OCI-LY7 (cell line): ENCODE data around the gene SCG5. TPM values are rescaled to one million over a fixed set of nuclear protein-coding genes. Genes with fewer than 3 reads are reported as not detected.

ENCODE experiments used
- BruUV-seq: library from RNA; stranded (reverse); fragments of 400-500 nt; replicated peaks from 2 replicates; lab custom pipeline; 2021; lab: Mats Ljungman, UMichigan
- CTCF ChIA-PET: fragments of 300-600 bp; sonication (Branson Sonifier 250); formaldehyde crosslinking; loops from one replicate; lab custom pipeline; 2022; ENCODE audit warnings: antibody characterized with exemption; ENCODE audit not compliant: unreplicated experiment; lab: Charles Lee
- POLR2A ChIA-PET: fragments of 300-600 bp; sonication (Branson Sonifier 250); formaldehyde crosslinking; loops from one replicate; lab custom pipeline; 2022; ENCODE audit warnings: antibody characterized with exemption; lab: Charles Lee
- DNase-seq: peaks from one replicate; pipeline ENCODE4 v3.0.0-alpha.2; 2015; ENCODE audit warnings: low spot score
- H2AFZ ChIP-seq: fragments of 200-600 bp; sonication (generic), shearing (Covaris generic); 2 replicates; pipeline ENCODE4 v1.6.1; 2014; ENCODE audit warnings: mild to moderate bottlenecking, antibody characterized with exemption, low read length, moderate library complexity
- H3K27ac ChIP-seq: fragments of 200-600 bp; sonication (generic); 2 replicates; pipeline ENCODE4 v1.5.1; 2014; ENCODE audit warnings: mixed run types, low read depth, mild to moderate bottlenecking, moderate library complexity, low read length, inconsistent platforms; ENCODE audit not compliant: poor library complexity, severe bottlenecking
- H3K36me3 ChIP-seq: fragments of 200-600 bp; sonication (generic); 2 replicates; pipeline ENCODE4 v1.6.1; 2014; ENCODE audit warnings: mild to moderate bottlenecking, antibody characterized with exemption, low read length, moderate library complexity, mixed read lengths; ENCODE audit not compliant: insufficient read depth
- H3K4me1 ChIP-seq: fragments of 200-600 bp; sonication (generic); 2 replicates; pipeline ENCODE4 v1.5.1; 2014; ENCODE audit warnings: mild to moderate bottlenecking, low read length; ENCODE audit not compliant: insufficient read depth, poor library complexity, severe bottlenecking
- H3K4me2 ChIP-seq: fragments of 200-600 bp; sonication (generic); 2 replicates; pipeline ENCODE4 v1.6.1; 2014; ENCODE audit warnings: mild to moderate bottlenecking, low read length
- H3K4me3 ChIP-seq: fragments of 200-600 bp; sonication (generic); 2 replicates; pipeline ENCODE4 v1.5.1; 2014; ENCODE audit warnings: mild to moderate bottlenecking, low read depth, low read length; ENCODE audit not compliant: poor library complexity, severe bottlenecking
- H3K79me2 ChIP-seq: fragments of 200-600 bp; sonication (generic); 2 replicates; pipeline ENCODE4 v1.6.1; 2016; ENCODE audit warnings: low read depth, mild to moderate bottlenecking, low read length, moderate library complexity, mixed read lengths; ENCODE audit not compliant: insufficient read depth
- H3K9me2 ChIP-seq: fragments of 200-600 bp; sonication (generic); 2 replicates; pipeline ENCODE4 v1.6.1; 2016; ENCODE audit warnings: mild to moderate bottlenecking, low read length, mixed read lengths; ENCODE audit not compliant: insufficient read depth
- H3K9me3 ChIP-seq: fragments of 200-600 bp; sonication (generic); 2 replicates; pipeline ENCODE4 v1.6.1; 2014; ENCODE audit warnings: mild to moderate bottlenecking, mixed run types, low read length, mixed read lengths
- H4K20me1 ChIP-seq: fragments of 200-600 bp; sonication (generic); 2 replicates; pipeline ENCODE4 v1.6.1; 2014; ENCODE audit warnings: mild to moderate bottlenecking, antibody characterized with exemption, low read length, moderate library complexity, mixed read lengths; ENCODE audit not compliant: insufficient read depth
- CTCF ChIP-seq: fragments of 200-600 bp; sonication (generic); conservative IDR thresholded peaks from 2 replicates; pipeline ENCODE4 v1.5.1; 2014; ENCODE audit warnings: mild to moderate bottlenecking, antibody characterized with exemption, low read length, moderate library complexity, mixed read lengths
- EZH2phosphoT487 ChIP-seq: fragments of 200-600 bp; sonication (generic); IDR thresholded peaks from 2 replicates; pipeline ENCODE4 v1.6.1; 2018; ENCODE audit warnings: low read depth, borderline replicate concordance, mild to moderate bottlenecking, mixed run types, antibody characterized with exemption, low read length, moderate library complexity, mixed read lengths
- intact Hi-C: fragments of 100-400 bp; cut with micrococcal nuclease; formaldehyde crosslinking; loops from one replicate; pipeline ENCODE4 v1.10.0; 2022; ENCODE audit not compliant: unreplicated experiment
- total RNA-seq, 2 experiments: library from RNA; depleted of rRNA in 1 of 2; stranded (reverse); fragments of >200 nt in 1 of 2; shearing (Covaris generic) in 1 of 2; gene quantifications; 2 replicates each; pipeline ENCODE4 v1.2.3, GENCODE V29; 2014 to 2022

SCG5 gene
- total RNA-seq, 2 experiments from 2014 or later: 1.5 to 4.7 TPM

- no peaks in the 10 kb centered on the region for H3K9me3 ChIP-seq
- CTCF ChIA-PET: no interaction called here
- H3K4me2 ChIP-seq: no peak overlapping the region
- no peaks in the 10 kb centered on the region for H3K79me2 ChIP-seq
- POLR2A ChIA-PET: no interaction called here
- no peaks in the 10 kb centered on the region for H3K36me3 ChIP-seq
- no peak overlapping the region for H2AFZ ChIP-seq
- no peak for DNase-seq
- intact Hi-C loops: no loop called here
- H4K20me1 ChIP-seq: no peaks in the 10 kb centered on the region
- no TSS peak for BruUV-seq
- no peak overlapping the region for H3K4me3 ChIP-seq
- H3K9me2 ChIP-seq: no peaks in the 10 kb centered on the region
- no peak for TF ChIP-seq EZH2phosphoT487
- no peaks in the 10 kb centered on the region for H3K4me1 ChIP-seq
- no peak overlapping the region for H3K27ac ChIP-seq
Observed at GRCh38 chr15:32718227-32718820, 76.8 kb downstream of the SCG5 start.

DNA sequence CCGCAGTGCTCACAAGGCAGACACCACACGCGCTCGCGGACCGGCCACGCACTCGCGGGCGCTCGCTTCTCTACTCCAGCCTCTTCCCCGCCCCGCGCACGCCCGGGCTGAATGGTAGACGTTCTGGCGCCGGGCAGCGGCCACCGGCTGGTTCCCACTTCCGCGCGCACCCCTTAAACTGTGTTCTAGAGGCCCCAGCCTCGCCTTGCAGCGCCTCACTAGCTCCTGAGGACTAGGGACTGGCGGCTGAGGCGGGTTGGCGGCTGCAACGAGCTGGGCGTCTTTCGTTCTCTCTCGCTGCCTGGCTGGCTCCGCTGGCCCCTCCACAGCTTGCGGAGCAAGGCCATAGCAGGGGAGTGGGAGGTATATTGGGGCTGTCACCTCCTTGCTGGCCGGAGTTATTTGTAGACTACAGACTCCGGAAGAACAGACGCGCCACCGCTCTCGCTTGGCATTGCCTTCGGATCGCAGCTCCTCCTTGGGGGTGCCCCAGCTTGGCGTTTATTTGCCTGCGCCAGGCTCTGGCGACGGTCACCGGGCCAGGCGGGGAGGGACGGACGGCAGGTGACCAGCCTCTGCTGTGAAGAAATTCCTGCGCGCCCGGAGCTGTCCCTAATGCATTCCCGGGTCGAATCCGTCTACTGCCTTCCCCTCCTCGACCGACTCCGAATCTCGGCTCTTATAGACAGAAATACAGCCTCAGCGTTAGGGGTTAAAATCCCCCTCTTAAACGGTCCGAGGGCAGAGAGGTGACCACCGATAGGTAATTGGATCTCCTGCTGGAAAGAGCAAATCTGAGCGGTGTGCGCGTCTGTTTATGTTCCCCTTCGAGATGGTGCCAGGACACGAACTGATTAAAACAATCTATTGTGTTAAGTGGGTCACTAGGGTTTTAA is 77.6 kb downstream of the SCG5 start:
- no TSS peak for BruUV-seq
- POLR2A ChIA-PET: no interaction called here

DNA sequence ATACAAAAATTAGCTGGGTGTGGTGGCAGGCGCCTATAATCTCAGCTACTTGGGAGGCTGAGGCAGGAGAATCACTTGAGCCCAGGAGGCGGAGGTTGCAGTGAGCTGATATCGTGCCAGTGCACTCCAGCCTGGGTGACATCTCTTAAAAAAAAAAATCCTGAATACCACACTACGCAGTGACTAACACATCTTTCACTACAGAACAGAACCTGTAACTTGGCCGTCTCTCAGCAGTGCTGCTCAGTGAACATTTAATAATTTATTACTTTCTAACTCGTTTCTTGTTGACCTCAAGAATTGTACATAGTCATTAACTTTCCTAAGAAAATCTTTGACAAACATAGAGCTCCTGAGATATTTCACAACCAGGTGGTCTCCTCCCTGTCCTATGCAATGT is 80.1 kb downstream of the SCG5 start:
- H3K4me2 ChIP-seq: no peak overlapping the region
- H3K79me2 ChIP-seq: no peaks in the 10 kb centered on the region
- POLR2A ChIA-PET: no interaction called here
- H4K20me1 ChIP-seq: no peaks in the 10 kb centered on the region
- no peaks in the 10 kb centered on the region for H3K4me1 ChIP-seq
- CTCF ChIA-PET: interaction anchor here (0.8 kb wide), 1 partner anchor 8 kb away, joined by 3 read pairs; no protein-coding TSS in a partner anchor
- H2AFZ ChIP-seq: no peak overlapping the region
- DNase-seq: no peak
- H3K9me3 ChIP-seq: no peaks in the 10 kb centered on the region
- no peak for TF ChIP-seq CTCF
- TF ChIP-seq EZH2phosphoT487: no peak
- intact Hi-C loops: no loop called here
- no peaks in the 10 kb centered on the region for H3K9me2 ChIP-seq
- H3K4me3 ChIP-seq: no peak overlapping the region
- H3K36me3 ChIP-seq: no peaks in the 10 kb centered on the region
- no TSS peak for BruUV-seq
- H3K27ac ChIP-seq: no peak overlapping the region

More for the DNA sequence above, 77.6 kb downstream of the SCG5 start:
- no peaks in the 10 kb centered on the region for H3K9me2 ChIP-seq
- H3K79me2 ChIP-seq: no peaks in the 10 kb centered on the region
- H4K20me1 ChIP-seq: no peaks in the 10 kb centered on the region
- intact Hi-C loops: no loop called here
- no peaks in the 10 kb centered on the region for H3K36me3 ChIP-seq
- TF ChIP-seq CTCF: no peak
- no peak for TF ChIP-seq EZH2phosphoT487
- no peak overlapping the region for H3K4me3 ChIP-seq
- CTCF ChIA-PET: no interaction called here
- H3K9me3 ChIP-seq: no peaks in the 10 kb centered on the region
- H3K4me2 ChIP-seq: no peak overlapping the region
- H3K4me1 ChIP-seq: no peaks in the 10 kb centered on the region
- no peak overlapping the region for H2AFZ ChIP-seq
- no peak overlapping the region for H3K27ac ChIP-seq
- no peak for DNase-seq
